ENCODE measurements around the gene GAREM1. TPM values are rescaled to one million over a fixed set of nuclear protein-coding genes. Genes with fewer than 3 reads are reported as not detected.

GAREM1 gene
- total RNA-seq, 3 donors from 2014 or later, result 7.8 to 13.4 (median 12.0) TPM

- Histone ChIP-seq H3K4me1 (no peaks in the 10 kb centered on the region), H3K27ac (no peak overlapping the region)
- intact Hi-C loops (cut with DNase I; ENCODE audit: low total_unique reads), result no loop called here
Measured at GRCh38 chr18:32439802-32440201, 30.9 kb downstream of the GAREM1 start.

DNA sequence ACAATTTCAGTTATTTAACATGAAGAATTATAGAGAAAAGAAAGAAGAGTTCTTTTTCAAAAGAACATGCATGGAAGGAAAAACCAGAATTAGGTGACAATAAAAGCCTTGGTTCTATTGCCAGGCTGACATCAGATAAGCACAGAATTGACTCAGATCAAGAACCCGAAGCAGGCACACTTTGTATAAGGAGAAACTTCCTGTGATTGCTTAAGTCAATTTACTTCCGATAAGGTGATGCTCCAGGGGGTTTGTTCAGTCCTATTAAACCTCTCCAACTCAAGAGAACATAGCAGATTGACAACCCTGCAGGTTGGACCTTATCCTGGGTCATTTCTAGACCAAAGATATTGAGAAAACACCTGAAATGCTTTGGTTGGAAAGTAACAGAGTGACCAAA is 31.4 kb downstream of the GAREM1 start:
- TF ChIP-seq POLR2AphosphoS5 (IDR thresholded peaks at IDR 0.05), result no peak
- TF ChIP-seq, protein P1, sequence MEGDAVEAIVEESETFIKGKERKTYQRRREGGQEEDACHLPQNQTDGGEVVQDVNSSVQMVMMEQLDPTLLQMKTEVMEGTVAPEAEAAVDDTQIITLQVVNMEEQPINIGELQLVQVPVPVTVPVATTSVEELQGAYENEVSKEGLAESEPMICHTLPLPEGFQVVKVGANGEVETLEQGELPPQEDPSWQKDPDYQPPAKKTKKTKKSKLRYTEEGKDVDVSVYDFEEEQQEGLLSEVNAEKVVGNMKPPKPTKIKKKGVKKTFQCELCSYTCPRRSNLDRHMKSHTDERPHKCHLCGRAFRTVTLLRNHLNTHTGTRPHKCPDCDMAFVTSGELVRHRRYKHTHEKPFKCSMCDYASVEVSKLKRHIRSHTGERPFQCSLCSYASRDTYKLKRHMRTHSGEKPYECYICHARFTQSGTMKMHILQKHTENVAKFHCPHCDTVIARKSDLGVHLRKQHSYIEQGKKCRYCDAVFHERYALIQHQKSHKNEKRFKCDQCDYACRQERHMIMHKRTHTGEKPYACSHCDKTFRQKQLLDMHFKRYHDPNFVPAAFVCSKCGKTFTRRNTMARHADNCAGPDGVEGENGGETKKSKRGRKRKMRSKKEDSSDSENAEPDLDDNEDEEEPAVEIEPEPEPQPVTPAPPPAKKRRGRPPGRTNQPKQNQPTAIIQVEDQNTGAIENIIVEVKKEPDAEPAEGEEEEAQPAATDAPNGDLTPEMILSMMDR (IDR thresholded peaks at IDR 0.05), result no peak
- TF ChIP-seq POLR2A (IDR thresholded peaks at IDR 0.05), result no peak
- intact Hi-C loops (cut with DNase I; ENCODE audit: low total_unique reads), result no loop called here

More at GRCh38 chr18:32439802-32440201, 30.9 kb downstream of the GAREM1 start:
- H3K4me3 ChIP-seq, result no peak overlapping the region
- TF ChIP-seq, protein P1 (IDR thresholded peaks at IDR 0.05), result no peak
- TF ChIP-seq POLR2AphosphoS5 (IDR thresholded peaks at IDR 0.05), result no peak
- no peak for TF ChIP-seq POLR2A (IDR thresholded peaks at IDR 0.05)
- no peak for DNase-seq (ENCODE audit: low spot score in 2 of 2)
- H3K27me3 ChIP-seq, result no peaks in the 10 kb centered on the region
- no peaks in the 10 kb centered on the region for H3K36me3 ChIP-seq
- H3K9me3 ChIP-seq, result no peaks in the 10 kb centered on the region

DNA sequence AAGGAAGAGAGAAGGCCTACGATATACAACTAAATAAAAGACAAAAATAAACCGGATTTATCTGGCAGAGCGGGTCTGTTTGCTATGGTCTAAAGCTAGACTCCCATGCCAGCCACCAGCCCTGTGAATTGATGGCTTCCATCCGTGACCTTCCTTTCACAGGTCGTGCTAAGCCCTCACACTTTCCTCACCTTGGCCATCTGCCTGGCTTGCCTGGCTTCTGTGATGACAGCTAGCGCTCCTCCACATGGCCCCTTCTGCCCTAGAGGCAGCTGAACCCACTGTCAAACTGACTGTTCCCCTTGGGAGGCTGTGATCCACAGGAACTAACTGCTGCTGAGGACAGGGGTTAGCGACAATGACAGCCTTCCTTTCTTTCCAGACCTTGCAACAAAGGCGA is 32.5 kb downstream of the GAREM1 start:
- H3K9me3 ChIP-seq, result no peaks in the 10 kb centered on the region
- H3K27me3 ChIP-seq, result no peaks in the 10 kb centered on the region
- intact Hi-C loops (cut with DNase I; ENCODE audit: low total_unique reads), result no loop called here
- TF ChIP-seq POLR2A (IDR thresholded peaks at IDR 0.05) (no peak), POLR2AphosphoS5 (IDR thresholded peaks at IDR 0.05) (no peak)
- TF ChIP-seq, protein P1 (IDR thresholded peaks at IDR 0.05), result no peak
- no peak for DNase-seq (ENCODE audit: low spot score in 2 of 2)
- H3K27ac ChIP-seq, result peak overlapping the region; percentile 63 to 78
- H3K4me1 ChIP-seq, result no peaks in the 10 kb centered on the region
- no peak overlapping the region for H3K4me3 ChIP-seq
- no peaks in the 10 kb centered on the region for H3K36me3 ChIP-seq

More for the DNA sequence above, 31.4 kb downstream of the GAREM1 start:
- Histone ChIP-seq H3K36me3 (no peaks in the 10 kb centered on the region), H3K4me1 (no peaks in the 10 kb centered on the region), H3K27ac (no peak overlapping the region), H3K9me3 (no peaks in the 10 kb centered on the region), H3K4me3 (no peak overlapping the region), H3K27me3 (no peaks in the 10 kb centered on the region)
- no peak for DNase-seq (ENCODE audit: low spot score in 2 of 2)

DNA sequence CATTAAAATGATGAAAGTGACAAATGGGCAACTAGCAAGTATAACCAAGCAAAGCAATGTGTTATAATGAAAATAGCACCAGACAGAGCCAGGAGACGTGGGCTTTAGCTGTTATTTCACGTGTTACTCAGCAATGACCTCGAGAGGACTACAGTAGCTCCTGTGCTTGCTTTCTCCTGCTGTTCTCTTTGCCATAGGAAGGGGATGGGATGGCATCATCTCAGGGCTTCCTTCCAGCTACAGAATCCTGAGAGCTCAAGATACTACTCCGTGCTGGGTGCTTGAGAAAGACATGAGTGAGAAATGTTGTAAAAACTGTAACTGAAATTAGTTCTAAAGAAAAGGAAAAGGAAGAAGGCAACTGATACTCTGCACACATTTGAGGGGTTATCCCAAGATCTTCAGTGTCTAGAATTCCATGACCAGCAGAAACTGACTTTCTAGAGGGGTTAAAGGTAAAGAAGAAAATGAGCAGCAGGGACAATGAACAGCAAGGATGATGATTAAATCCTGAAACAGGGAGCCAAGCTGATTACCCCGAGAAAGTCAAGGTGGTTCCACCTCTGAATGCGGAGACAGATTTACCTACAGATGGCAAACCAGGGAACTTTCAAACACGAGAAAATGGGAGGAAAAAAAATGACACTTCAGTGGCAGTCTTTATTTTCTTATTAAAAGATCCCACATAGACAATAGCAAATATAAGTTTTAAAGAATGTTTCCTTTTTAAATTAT is 33.4 kb downstream of the GAREM1 start:
- TF ChIP-seq, protein P1 (IDR thresholded peaks at IDR 0.05), result no peak
- TF ChIP-seq POLR2AphosphoS5 (IDR thresholded peaks at IDR 0.05) (no peak), POLR2A (IDR thresholded peaks at IDR 0.05) (no peak)
- no peak for DNase-seq (ENCODE audit: low spot score in 2 of 2)
- intact Hi-C loops (cut with DNase I; ENCODE audit: low total_unique reads), result no loop called here
- no peaks in the 10 kb centered on the region for H3K27me3 ChIP-seq
- H3K9me3 ChIP-seq, result no peaks in the 10 kb centered on the region
- no peaks in the 10 kb centered on the region for H3K4me1 ChIP-seq
- H3K27ac ChIP-seq, result peak overlapping the region in 1 of 2 donors; percentile 63
- H3K36me3 ChIP-seq, result no peaks in the 10 kb centered on the region
- H3K4me3 ChIP-seq, result no peak overlapping the region

DNA sequence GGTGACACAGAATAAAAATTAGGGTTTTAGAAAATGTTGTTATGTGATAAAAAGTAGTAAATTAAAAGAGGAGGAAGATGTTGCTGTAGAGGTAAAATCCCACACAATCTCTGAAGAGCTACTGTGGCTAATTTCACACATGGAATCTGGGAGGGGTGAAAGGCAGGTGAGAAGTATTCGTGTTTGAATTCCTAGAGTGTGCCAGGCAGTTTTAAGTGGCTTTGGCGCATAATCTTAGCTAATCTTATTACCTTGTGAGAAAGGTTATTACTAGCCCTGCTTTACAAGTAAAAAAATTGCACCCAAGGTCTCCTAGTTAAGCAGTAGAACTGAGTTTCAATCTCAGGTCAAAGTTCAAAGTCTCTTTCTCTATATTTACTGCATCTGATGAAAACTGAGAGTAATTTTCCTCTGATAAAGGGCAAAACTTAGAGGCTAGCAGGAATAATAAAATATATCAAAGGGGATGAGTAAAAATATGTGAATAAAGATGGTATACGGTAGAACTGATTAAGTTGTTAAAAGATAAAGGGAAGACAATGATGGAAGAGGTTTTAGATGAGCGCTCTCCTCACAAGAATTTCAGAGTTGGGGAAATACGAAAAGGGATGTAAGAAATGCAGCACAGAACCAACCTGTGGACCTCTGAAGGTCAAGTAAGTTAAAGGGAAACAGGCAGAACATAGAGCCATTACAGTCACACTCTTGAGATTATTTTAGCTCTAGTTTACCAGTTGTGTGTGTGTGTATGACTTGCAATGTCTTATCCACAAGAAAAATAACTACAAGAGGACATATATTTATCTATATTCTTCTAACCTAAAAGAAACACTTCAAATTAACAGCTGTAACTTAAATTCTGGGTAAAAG is 34.8 kb downstream of the GAREM1 start:
- Histone ChIP-seq H3K36me3 (no peaks in the 10 kb centered on the region), H3K27me3 (no peaks in the 10 kb centered on the region), H3K9me3 (peaks cover 5 to 12% of the 10 kb centered on the region in 2 donors), H3K27ac (no peak overlapping the region), H3K4me3 (no peak overlapping the region), H3K4me1 (no peaks in the 10 kb centered on the region)
- intact Hi-C loops (cut with DNase I; ENCODE audit: low total_unique reads), result no loop called here
- TF ChIP-seq, protein P1 (IDR thresholded peaks at IDR 0.05), result no peak
- TF ChIP-seq POLR2AphosphoS5 (IDR thresholded peaks at IDR 0.05), result no peak
- TF ChIP-seq POLR2A (IDR thresholded peaks at IDR 0.05), result no peak
- DNase-seq (ENCODE audit: low spot score in 2 of 2), result no peak
